ENCODE results near the gene PAM. TPM values are rescaled to one million over a fixed set of nuclear protein-coding genes. Genes with fewer than 3 reads are reported as not detected.

PAM gene
- total and polyA plus RNA-seq, 2 of the 8 experiments (the other 6 are each of a cell fraction or from before 2014, with no cell fraction given), result 30.4 to 67.8 TPM

DNA sequence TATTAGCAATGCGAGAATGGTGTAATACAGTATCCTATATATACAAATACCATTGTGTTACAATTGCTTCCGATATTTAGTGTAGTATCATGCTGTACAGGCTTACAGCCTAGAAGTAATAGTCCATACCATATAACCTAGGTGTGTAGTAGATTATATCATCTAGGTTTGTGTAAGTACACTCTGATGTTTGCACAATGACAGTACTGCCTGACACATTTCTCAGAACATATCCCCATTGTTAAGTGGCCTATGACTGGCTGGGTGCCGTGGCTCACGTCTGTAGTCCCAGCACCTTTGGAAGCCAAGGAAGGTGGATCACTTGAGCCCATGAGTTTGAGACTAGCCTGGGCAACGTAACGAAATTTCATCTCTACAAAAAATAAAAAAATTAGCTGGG is 124.6 kb downstream of the PAM start (continued):
- TF ChIP-seq SUZ12 (IDR thresholded peaks at IDR 0.05; ENCODE audit: low read length), result no peak
- TF ChIP-seq MAFK (IDR thresholded peaks at IDR 0.05; ENCODE audit: low read depth, low read length), result no peak

Data from H1 (cell line).